MCF 10A (cell line): ENCODE measurements around the gene ZPBP. TPM values are rescaled to one million over a fixed set of nuclear protein-coding genes. Genes with fewer than 3 reads are reported as not detected.
"Not testable (repeated sequence)": the region's sequence is repeated elsewhere in the genome, so short reads cannot be mapped to it uniquely, and the experiment has no call there.

Source experiments
- BruUV-seq: library from RNA; stranded (reverse); fragments of 400-500 nt; replicated peaks from 2 replicates; lab custom pipeline; 2021; lab: Mats Ljungman, UMichigan
- CTCF ChIA-PET: fragments of 300-600 bp; sonication (Branson Sonifier 250); formaldehyde crosslinking; extraction: SDS; loops from one replicate; lab custom pipeline; 2021; ENCODE audit warnings: antibody characterized with exemption, inconsistent platforms; lab: Yijun Ruan, JAX
- POLR2A ChIA-PET: fragments of 300-600, 350-650 bp; sonication (Branson Sonifier 250); formaldehyde crosslinking; extraction: SDS; loops from one replicate; lab custom pipeline; 2020; ENCODE audit warnings: antibody characterized with exemption, inconsistent platforms; lab: Yijun Ruan, JAX
- DNase-seq: peaks from one replicate; pipeline ENCODE4 v3.0.0-alpha.2; 2018; ENCODE audit not compliant: unreplicated experiment
- H3K27ac Mint-ChIP-seq: one replicate; pipeline ENCODE4 v1.8.0; 2022; ENCODE audit warnings: mild to moderate bottlenecking, low read depth, mixed read lengths; ENCODE audit not compliant: unreplicated experiment
- H3K27me3 Mint-ChIP-seq: one replicate; pipeline ENCODE4 v1.8.0; 2022; ENCODE audit warnings: mixed read lengths; ENCODE audit not compliant: insufficient read depth, unreplicated experiment
- H3K36me3 Mint-ChIP-seq: one replicate; pipeline ENCODE4 v1.8.0; 2022; ENCODE audit warnings: mild to moderate bottlenecking, moderate library complexity, mixed read lengths; ENCODE audit not compliant: insufficient read depth, unreplicated experiment
- H3K4me1 Mint-ChIP-seq: one replicate; pipeline ENCODE4 v1.8.0; 2022; ENCODE audit warnings: mixed read lengths; ENCODE audit not compliant: insufficient read depth, unreplicated experiment
- H3K4me3 Mint-ChIP-seq: one replicate; pipeline ENCODE4 v1.8.0; 2022; ENCODE audit warnings: mild to moderate bottlenecking, moderate library complexity, mixed read lengths; ENCODE audit not compliant: unreplicated experiment
- H3K9me3 Mint-ChIP-seq: one replicate; pipeline ENCODE4 v1.8.0; 2022; ENCODE audit warnings: mixed read lengths; ENCODE audit not compliant: unreplicated experiment
- intact Hi-C: fragments of 100-400 bp; cut with micrococcal nuclease; formaldehyde crosslinking; loops from 2 replicates; pipeline ENCODE4 v1.14.1; 2022
- total RNA-seq: library from RNA; stranded (reverse); gene quantifications from 2 replicates; pipeline ENCODE4 v1.2.3, GENCODE V29; 2022
- TF ChIP-seq, protein P1 (sequence below): fragments of 200-600 bp; IDR thresholded peaks from one replicate; pipeline ENCODE4 v1.8.0; 2022; ENCODE audit warnings: antibody characterized with exemption, mild to moderate bottlenecking; ENCODE audit not compliant: unreplicated experiment

Gene ZPBP
- total RNA-seq, 1 experiment from 2014 or later, result not detected

DNA sequence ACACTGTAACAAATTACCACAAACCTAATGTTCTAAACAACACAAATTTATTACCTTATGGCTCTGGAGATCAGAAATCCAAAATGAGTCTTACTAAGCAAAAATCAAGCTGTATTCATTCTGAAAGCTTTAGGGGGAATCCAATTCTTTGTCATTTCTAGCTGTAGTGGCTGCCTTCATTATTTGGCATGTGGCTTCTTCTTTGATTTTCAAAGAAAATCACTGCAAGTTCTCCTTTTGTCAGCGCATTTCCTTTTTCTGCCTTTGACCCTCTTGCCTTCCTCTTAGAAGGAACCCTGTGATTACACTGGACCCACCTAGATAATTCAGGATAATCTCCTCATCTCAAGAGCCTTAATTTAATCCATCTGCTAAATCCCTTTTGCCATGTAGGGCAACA lies 36.9 kb downstream of the ZPBP start:
- no peaks in the 10 kb centered on the region for H3K36me3 Mint-ChIP-seq
- H3K9me3 Mint-ChIP-seq, result no peaks in the 10 kb centered on the region
- H3K4me1 Mint-ChIP-seq, result no peaks in the 10 kb centered on the region
- intact Hi-C loops, result no loop called here
- no peak for DNase-seq
- no peak overlapping the region for H3K27ac Mint-ChIP-seq
- BruUV-seq, result no TSS peak
- peaks cover 75% of the 10 kb centered on the region for H3K27me3 Mint-ChIP-seq
- ChIA-PET CTCF (no interaction called here), POLR2A (interaction anchor here (0.6 kb wide), 1 partner anchor 27 kb away, joined by 3 read pairs; no protein-coding TSS in a partner anchor)
- TF ChIP-seq, protein P1, sequence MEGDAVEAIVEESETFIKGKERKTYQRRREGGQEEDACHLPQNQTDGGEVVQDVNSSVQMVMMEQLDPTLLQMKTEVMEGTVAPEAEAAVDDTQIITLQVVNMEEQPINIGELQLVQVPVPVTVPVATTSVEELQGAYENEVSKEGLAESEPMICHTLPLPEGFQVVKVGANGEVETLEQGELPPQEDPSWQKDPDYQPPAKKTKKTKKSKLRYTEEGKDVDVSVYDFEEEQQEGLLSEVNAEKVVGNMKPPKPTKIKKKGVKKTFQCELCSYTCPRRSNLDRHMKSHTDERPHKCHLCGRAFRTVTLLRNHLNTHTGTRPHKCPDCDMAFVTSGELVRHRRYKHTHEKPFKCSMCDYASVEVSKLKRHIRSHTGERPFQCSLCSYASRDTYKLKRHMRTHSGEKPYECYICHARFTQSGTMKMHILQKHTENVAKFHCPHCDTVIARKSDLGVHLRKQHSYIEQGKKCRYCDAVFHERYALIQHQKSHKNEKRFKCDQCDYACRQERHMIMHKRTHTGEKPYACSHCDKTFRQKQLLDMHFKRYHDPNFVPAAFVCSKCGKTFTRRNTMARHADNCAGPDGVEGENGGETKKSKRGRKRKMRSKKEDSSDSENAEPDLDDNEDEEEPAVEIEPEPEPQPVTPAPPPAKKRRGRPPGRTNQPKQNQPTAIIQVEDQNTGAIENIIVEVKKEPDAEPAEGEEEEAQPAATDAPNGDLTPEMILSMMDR, result no peak
- no peak overlapping the region for H3K4me3 Mint-ChIP-seq

DNA sequence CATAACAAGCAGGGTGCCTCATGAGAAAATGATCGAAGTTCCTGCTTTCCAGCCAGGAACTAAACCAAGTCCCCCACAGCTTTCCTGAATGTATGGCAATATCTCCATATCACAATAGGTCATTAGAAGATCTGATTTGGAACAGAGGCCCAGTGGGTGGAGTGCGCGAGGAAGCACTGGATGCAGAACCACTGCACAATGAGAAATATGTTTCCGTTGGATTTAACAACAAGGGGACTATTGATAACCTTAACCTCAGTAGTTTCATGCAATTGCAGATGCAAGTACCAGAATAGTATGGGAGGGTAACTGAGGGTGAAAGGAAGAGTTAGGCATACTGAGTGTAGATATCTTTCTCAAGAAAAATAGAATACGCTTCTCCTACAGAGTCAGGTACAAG lies 45.3 kb downstream of the ZPBP start:
- Mint-ChIP-seq H3K27ac (no peak overlapping the region), H3K9me3 (peaks cover 6% of the 10 kb centered on the region), H3K4me1 (no peaks in the 10 kb centered on the region), H3K36me3 (no peaks in the 10 kb centered on the region), H3K27me3 (peaks cover 43% of the 10 kb centered on the region), H3K4me3 (no peak overlapping the region)
- no peak for DNase-seq
- POLR2A ChIA-PET, result no interaction called here
- TF ChIP-seq, protein P1, result no peak
- intact Hi-C loops, result no loop called here
- no TSS peak for BruUV-seq
- CTCF ChIA-PET, result no interaction called here

DNA sequence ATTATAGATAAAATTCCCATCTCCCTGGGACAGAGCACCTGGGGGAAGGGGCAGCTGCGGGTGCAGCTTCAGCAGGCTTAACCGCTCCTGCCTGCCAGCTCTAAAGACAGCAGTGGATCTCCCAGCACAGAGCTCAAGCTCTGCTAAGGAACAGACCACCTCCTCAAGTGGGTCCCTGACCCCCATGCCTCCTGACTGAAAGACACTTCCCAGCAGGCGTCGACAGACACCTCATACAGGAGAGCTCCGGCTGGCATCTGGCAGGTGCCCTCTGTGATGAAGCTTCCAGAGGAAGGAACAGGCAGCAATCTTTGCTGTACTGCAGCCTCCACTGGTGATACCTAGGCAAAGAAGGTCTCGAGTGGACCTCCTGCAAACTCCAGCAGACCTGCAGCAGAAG lies 51.9 kb downstream of the ZPBP start:
- H3K4me1 Mint-ChIP-seq, POLR2A ChIA-PET, H3K36me3 Mint-ChIP-seq, intact Hi-C loops, DNase-seq, BruUV-seq, H3K4me3 Mint-ChIP-seq, H3K9me3 Mint-ChIP-seq, H3K27ac Mint-ChIP-seq: not testable (repeated sequence)
- H3K27me3 Mint-ChIP-seq, result peaks cover 21% of the 10 kb centered on the region
- CTCF ChIA-PET, result interaction anchor here (0.6 to 0.8 kb wide), 2 partner anchors 101 to 857 kb away, joined by 3 read pairs; no protein-coding TSS in a partner anchor

DNA sequence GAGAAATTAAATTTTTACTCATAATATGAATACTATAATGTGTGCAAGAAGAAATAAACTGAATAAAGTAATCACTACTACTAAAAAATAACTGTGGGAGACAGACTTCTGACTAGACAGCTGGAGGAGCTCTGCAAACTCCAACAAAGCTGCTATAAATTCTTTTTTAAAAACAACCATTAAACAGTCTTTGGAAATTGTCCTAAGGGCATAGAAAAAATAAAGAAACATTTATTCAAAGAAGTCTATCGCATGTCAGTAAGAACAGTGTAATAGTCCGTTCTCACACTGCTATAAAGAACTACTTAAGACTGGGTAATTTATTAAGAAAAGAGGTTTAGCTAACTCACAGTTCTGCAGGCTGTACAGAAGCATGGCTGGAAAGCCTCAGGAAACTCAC lies 56.0 kb downstream of the ZPBP start:
- BruUV-seq, result no TSS peak
- H3K27ac Mint-ChIP-seq, result no peak overlapping the region
- ChIA-PET CTCF (no interaction called here), POLR2A (no interaction called here)
- H3K4me3 Mint-ChIP-seq, result no peak overlapping the region
- TF ChIP-seq, protein P1, result no peak
- intact Hi-C loops, result no loop called here
- no peaks in the 10 kb centered on the region for H3K4me1 Mint-ChIP-seq
- peaks cover 54% of the 10 kb centered on the region for H3K27me3 Mint-ChIP-seq
- no peaks in the 10 kb centered on the region for H3K36me3 Mint-ChIP-seq
- H3K9me3 Mint-ChIP-seq, result no peaks in the 10 kb centered on the region
- no peak for DNase-seq

DNA sequence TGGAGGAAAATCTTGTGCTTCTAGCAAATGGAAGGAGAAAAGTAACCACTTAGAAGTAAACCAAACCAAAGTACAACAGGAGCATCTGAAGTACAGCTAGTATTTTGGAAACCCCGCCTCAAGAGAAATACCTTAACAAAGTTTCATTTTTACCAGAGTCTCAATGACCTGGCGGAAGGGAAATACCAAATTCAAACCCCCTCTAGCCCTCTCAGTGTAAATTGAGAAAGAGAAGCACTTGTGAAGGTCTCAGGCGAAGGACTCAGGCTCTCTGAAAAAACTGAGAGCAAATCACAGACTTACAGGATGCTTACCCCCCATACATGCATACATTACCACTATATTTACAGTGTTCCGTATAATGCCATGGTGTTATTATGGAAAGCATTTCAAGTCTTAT lies 70.1 kb downstream of the ZPBP start:
- intact Hi-C loops, result no loop called here
- CTCF ChIA-PET, result no interaction called here
- TF ChIP-seq, protein P1, result no peak
- Mint-ChIP-seq H3K27ac (no peak overlapping the region), H3K9me3 (no peaks in the 10 kb centered on the region), H3K4me3 (no peak overlapping the region), H3K36me3 (no peaks in the 10 kb centered on the region), H3K4me1 (no peaks in the 10 kb centered on the region), H3K27me3 (peaks cover 85% of the 10 kb centered on the region)
- POLR2A ChIA-PET, result no interaction called here
- no peak for DNase-seq
- no TSS peak for BruUV-seq
